HG03196 (cell line): ENCODE results near the gene XYLT1.
"Not testable (repeated sequence)": the region's sequence is repeated elsewhere in the genome, so short reads cannot be mapped to it uniquely, and the experiment has no call there.

ENCODE experiments used
- ATAC-seq: cut with Tn5 transposase; IDR thresholded peaks from one replicate; pipeline ENCODE4 v1.9.1; 2021; ENCODE audit not compliant: unreplicated experiment

The XYLT1 gene

GRCh38 chr16:17470908-17471718 lies at the start of gene XYLT1:
Gene XYLT1 (minus strand): TSS chr16:17470960. CDS start chr16:17470796, 164 bp downstream.
- ATAC-seq, result no peak

DNA sequence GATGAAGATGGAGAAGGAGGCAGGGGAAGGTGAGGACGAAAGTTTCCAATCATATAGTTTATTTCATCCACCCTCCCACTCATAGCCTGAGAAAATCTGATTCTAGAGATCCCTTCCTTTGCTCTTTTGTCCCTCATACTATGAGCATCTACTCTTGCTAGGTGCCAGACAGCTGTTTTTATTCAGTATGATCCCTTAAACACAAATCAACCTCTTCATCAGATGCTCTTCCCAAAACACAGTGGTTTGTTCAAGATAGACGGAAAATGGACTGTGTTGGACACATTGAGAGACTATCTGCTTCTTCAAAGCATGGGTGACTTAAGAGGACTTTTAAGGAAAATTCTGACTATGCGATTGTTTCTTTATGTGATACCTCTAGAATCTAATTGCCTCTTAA lies 49.4 kb upstream of the XYLT1 start:
- no peak for ATAC-seq

GRCh38 chr16:17519101-17519955 lies 48.6 kb upstream of the XYLT1 start:
- ATAC-seq, result no peak

DNA sequence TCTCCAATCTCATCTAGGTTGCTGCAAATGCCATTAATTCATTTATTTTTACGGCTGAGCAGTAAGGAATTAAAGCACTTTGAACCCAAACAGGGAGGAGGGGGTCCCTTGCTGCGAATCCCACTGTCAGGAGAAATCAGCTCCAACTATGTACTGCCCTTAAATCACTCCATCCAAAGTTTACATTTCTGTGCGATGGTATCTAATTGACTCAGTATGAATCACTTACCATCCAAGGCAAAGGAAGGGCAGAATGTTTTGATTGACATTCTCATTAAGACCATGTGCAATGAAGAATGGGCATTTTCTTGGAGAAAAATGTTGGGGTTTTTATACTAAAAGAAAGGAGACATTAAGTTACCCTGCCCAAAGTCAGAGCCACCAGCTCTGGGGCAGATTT lies 47.7 kb upstream of the XYLT1 start:
- no peak for ATAC-seq

DNA sequence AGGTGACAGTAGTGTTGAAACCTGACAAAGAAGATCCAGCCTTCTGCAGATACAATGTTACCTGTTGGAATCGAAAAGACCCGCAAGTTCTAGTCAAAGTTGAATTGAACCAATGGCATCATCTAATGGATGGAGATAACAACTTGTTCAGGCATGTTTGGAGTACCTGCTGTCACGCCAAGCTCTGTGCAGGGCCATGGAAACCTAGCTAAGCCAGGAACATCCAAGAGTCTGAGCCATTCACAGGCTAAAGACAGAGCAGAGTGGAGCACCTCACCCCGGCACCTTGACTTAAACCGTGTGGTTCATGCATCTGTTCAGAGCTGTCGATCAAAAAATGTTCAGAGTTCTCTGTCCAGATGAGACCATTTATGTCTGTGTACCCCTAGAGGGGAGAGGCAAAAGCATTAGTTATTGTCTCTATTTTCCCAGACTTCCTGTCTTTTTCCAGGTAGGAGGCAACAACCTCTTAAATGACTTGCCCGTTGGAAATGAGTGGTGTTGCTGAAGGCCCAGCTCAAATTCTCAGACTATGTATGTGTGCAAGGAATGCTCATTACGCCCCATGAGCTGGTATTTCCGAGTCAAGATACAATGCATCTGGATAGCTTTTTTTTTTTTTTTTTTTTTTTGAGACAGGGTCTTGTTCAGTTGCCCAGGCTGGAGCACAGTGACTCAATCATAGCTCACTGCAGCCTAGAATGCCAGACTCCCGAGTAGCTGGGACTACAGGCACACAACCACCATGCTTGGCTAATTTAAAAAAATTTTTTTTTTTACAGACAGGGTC lies 44.9 kb upstream of the XYLT1 start:
- ATAC-seq, result no peak

GRCh38 chr16:17512636-17513220 lies 42.0 kb upstream of the XYLT1 start:
- no peak for ATAC-seq

GRCh38 chr16:17511340-17511739 lies 40.6 kb upstream of the XYLT1 start:
- no peak for ATAC-seq

DNA sequence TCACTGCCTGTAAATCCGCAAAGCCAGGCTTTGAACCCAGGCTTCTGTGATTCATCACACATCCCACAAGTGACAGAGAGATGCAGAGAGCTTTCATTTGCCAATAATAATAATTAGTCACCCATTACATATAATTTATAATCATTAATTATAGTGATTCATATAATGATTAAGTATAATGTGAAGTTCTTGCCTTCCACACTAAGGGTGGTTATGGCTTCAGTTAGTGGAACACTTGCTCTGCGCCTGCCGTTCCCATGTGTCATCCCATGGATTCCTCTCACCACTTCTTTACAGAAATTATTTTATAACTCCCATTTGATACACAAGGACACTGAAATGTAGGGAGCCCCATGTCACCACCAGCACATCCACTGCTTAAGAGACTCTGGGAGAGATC lies 39.8 kb upstream of the XYLT1 start:
- ATAC-seq, result no peak

GRCh38 chr16:17509194-17509593 lies 38.4 kb upstream of the XYLT1 start:
- no peak for ATAC-seq

DNA sequence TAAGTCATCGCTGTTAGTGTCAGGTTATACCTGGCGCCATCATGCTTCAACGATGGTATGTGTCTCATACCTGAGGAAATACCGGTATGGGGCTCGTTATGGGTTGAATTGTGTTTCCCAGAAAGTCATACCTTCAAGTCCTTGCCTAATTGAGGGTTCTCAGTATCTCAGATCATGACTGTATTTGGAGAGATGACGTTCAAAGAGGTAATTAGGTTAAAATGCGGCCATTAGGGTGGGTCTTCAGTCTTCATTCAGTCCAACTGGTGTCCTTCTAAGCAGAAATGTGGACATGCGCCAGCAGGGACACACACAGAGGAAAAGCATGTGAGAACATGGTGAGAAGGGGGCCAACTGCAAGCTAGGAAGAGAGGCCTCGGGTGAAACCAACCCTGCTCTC lies 37.5 kb upstream of the XYLT1 start:
- no peak for ATAC-seq

DNA sequence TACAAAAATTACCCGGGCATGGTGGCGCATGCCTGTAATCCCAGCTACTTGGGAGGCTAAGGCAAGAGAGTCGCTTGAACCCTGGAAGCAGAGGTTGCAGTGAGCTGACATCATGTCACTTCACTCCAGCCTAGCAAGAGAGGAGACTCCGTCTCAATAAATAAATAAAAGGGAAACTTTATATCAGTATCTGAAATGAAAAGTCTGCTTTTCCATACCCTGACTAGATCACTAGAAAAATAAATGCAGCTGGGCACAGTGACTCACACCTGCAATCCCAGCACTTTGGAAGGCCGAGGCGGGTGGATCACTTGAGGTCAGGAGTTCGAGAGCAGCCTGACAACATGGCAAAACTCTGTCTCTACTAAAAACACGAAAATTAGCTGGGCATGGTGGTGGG lies 36.8 kb upstream of the XYLT1 start:
- ATAC-seq, result not testable (repeated sequence)

DNA sequence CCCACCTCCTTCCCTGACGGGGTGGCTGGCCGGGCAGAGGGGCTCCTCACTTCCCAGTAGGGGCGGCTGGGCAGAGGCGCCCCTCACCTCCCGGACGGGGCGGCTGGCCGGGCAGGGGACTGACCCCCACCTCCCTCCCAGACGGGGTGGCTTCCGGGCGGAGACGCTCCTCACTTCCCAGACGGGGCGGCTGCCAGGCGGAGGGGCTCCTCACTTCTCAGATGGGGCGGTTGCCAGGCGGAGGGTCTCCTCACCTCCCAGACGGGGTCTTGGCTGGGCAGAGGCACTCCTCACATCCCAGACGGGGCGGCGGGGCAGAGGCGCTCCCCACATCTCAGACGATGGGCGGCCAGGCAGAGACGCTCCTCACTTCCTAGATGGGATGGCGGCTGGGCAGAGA lies 35.1 kb upstream of the XYLT1 start:
- not testable (repeated sequence) for ATAC-seq

- ATAC-seq, result no peak
Observed at GRCh38 chr16:17504050-17504449, 33.3 kb upstream of the XYLT1 start.

GRCh38 chr16:17503331-17503730 lies 32.6 kb upstream of the XYLT1 start:
- no peak for ATAC-seq

DNA sequence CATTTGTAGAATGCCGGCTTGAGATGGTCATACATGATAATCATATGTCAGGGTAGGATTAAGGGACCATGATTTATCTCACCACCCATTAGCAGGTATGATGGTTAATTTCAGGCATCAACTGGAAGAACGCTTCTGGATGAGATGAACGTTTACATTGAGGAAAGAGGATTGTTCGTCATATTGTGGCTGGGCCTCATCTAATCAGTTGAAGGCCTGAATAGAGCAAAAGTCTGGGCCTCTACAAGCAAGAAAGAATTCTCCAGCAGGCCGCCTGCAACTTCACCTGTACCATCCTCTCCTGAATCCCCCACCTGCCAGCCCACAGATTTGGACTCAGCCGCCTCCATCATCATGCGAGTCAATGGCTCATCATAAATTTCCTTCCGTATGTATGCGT lies 30.6 kb upstream of the XYLT1 start:
- ATAC-seq, result no peak

GRCh38 chr16:17499223-17499902 lies 28.6 kb upstream of the XYLT1 start:
- no peak for ATAC-seq

GRCh38 chr16:17497648-17498047 lies 26.9 kb upstream of the XYLT1 start:
- ATAC-seq, result no peak

DNA sequence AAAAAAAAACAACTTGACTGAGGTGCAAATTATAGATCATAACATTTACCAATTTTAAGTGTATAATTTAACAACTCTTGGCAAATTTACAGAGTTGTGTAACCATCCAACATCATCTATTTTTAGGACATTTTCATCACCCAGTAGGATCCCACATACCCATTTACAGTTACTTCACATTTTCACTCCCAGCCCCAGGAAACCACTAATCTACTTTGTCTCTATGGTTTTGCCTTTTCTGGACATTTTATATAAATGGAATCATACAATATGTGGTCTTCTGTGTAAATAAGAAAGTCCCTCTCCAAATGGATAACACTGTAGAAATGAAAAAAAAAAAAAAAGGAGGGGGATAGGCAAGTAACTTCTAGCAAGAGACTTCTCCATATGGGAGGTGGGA lies 26.1 kb upstream of the XYLT1 start:
- no peak for ATAC-seq

DNA sequence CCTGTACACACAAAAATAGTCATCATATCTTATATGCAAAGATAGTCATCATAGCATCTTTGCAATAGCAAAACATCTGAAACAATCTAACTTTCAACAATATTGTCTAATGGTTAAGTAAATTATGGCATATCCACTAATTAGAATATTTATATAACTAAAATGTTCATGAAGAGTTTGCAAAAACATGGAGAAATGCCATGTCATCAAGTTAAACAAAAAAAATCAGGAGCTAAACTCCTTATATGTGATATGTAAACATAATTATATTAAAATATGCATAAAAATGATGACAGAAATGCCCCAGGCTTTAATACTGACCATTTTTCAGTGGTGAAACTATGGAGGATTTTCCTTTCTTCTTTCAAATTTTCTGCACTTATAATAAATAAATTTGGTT lies 22.3 kb upstream of the XYLT1 start:
- no peak for ATAC-seq

- ATAC-seq, result no peak
Observed at GRCh38 chr16:17491140-17491662, 20.4 kb upstream of the XYLT1 start.
